AG09319 (cell line): ENCODE results near the gene LY86.

ENCODE experiments used
- DNase-seq: peaks from one replicate; pipeline ENCODE4 v3.0.0-alpha.2; 2010; ENCODE audit warnings: low read depth; ENCODE audit errors: extremely low read depth
- TF ChIP-seq, protein P1 (sequence below): IDR thresholded peaks from 2 replicates; pipeline ENCODE4 v1.5.1; 2011; ENCODE audit warnings: low read depth, mild to moderate bottlenecking, inconsistent platforms, low read length, moderate library complexity

LY86 gene

DNA sequence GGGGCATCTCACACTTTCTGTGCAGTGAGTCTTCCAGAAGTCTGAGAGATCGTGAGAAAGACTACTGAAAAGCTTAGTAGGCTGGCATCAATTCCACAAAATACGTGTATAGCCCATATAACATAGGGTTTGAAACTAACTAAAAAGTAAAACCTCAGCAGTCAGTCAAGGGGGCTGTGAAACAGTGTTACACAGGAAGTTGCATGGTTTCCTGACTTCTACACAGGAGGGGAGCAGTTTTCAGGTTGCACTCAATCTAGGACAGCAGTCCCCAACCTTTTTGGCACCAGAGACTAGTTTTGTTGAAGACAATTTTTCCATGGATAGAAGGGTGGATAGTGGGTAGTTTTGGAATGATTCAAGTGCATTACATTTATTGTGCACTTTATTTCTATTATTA, 4.7 kb upstream of the LY86 start:
- TF ChIP-seq, protein P1, sequence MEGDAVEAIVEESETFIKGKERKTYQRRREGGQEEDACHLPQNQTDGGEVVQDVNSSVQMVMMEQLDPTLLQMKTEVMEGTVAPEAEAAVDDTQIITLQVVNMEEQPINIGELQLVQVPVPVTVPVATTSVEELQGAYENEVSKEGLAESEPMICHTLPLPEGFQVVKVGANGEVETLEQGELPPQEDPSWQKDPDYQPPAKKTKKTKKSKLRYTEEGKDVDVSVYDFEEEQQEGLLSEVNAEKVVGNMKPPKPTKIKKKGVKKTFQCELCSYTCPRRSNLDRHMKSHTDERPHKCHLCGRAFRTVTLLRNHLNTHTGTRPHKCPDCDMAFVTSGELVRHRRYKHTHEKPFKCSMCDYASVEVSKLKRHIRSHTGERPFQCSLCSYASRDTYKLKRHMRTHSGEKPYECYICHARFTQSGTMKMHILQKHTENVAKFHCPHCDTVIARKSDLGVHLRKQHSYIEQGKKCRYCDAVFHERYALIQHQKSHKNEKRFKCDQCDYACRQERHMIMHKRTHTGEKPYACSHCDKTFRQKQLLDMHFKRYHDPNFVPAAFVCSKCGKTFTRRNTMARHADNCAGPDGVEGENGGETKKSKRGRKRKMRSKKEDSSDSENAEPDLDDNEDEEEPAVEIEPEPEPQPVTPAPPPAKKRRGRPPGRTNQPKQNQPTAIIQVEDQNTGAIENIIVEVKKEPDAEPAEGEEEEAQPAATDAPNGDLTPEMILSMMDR = no peak
- DNase-seq = no peak

DNA sequence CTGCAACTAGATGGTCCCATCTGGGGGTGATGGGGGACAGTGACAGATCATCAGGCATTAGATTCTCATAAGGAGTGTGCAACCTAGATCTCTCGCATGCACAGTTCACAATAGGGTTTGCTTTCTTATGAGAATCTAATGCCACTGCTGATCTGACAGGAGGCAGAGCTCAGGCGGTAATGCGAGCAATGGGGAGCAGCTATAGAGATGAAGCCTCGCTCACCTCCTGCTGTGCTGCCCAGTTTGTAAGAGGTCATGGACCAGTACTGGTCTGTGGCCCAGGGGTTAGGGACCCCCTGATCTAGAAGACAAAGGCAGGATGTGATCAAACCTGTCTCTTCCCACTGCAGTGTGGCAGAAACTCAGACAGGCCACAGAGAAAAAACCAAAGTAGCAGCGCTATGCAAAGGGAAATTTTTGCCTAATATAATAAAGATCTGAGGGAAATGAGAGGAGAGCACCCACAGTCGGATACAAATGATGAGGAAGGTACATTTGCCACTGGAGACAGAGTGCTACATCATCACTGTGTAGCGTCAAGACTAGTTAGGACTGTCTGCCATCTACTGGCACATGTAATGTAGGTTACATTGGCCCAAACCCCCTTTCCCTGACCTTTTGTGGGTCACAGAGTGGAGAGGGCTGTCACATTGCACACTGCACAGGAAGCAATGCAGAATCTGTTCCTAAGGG, 4.1 kb upstream of the LY86 start:
- TF ChIP-seq, protein P1 = no peak
- no peak for DNase-seq

DNA sequence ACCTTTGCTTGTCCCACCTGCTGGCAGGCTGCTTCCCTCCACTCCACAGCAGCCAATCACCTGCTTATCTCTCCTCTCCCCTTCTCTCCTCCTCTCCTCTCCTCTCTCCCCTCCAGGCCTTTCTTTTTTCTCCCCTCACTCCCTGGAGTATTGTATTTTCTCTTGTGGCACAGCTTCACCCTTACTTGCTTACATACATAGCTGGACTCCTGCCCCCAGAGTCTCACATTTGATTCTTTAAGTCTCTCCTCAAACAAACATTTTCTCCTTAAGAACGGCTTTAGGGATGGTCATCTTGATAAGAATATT, 3.6 kb upstream of the LY86 start:
- TF ChIP-seq, protein P1 = no peak
- no peak for DNase-seq

DNA sequence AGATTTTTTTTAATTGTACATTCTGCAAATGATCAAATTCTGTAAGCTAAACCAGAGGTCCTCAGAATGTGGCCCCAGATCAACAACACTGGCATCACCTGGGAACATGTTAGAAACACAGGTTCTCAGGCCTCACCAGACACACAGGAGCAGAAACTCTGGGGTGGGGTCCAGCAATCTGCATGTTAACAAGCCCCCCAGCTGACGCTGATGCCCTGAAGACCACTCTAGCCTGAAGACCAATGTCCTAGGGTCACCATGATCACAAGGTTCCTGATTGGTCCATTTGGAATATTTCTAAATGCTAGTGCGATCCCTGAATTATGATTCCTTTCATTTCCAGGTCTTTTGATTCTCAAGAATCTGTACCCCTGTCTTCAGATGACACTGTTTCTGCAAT, 2.4 kb upstream of the LY86 start:
- DNase-seq = no peak
- TF ChIP-seq, protein P1 = no peak

DNA sequence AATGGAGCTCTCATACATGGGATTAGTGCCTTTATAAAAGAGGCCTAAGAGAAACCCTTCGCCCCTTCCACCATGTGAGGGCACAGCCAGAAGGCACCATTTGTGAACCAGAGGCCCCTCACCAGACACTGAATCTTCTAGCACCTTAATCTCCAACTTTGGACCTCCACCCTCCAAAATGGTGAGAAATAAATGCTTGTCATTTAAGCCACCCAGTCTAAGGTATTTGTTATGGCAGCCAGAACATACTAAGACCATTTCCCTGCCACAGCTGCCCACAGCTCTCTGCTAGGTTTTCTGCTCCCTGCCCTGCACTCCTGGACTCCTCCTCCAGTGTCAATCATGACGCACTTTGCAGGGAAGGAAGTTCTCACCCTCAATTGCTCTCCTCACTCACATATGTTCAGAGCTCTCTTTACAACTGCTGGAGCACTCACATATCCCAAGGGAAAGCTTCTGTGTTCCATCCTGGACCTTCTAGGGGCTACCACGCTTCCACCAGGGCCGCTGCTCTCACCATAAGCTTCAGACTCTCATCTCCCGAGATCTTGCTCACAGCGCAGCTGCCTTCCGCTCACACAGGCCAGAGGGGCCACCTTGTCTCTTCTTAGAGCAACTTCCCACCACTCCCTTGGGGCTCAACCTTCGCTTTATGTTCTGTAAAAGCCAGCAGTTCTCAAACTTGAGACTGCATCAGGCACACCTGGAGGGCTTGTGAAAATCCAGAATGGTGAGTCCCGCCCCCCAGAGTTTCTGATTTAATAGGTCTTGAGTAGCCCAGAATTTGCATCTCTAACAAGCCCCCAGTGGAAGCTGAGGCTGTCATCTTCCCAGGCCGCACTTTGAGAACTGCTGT, 1.6 kb upstream of the LY86 start:
- no peak for DNase-seq
- TF ChIP-seq, protein P1 = no peak

DNA sequence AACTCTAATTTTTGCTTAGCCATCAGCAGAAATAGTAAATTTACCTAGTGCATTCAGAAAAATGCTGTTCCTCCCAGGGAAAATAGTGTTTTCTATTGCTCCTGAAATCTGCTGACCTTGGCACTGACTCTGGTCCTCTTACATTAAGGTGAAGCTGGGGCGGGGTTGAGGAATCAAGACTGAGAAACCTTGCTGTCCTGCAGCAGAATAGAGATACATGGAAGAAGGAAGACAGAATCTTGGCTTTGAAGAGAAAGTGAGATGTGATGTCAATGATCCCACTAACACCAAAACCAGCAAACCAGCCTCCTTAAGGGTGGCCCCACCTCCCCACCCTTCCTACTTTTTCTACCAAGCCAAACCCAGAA, 840 bp upstream of the LY86 start:
- TF ChIP-seq, protein P1 = no peak
- no peak for DNase-seq

DNA sequence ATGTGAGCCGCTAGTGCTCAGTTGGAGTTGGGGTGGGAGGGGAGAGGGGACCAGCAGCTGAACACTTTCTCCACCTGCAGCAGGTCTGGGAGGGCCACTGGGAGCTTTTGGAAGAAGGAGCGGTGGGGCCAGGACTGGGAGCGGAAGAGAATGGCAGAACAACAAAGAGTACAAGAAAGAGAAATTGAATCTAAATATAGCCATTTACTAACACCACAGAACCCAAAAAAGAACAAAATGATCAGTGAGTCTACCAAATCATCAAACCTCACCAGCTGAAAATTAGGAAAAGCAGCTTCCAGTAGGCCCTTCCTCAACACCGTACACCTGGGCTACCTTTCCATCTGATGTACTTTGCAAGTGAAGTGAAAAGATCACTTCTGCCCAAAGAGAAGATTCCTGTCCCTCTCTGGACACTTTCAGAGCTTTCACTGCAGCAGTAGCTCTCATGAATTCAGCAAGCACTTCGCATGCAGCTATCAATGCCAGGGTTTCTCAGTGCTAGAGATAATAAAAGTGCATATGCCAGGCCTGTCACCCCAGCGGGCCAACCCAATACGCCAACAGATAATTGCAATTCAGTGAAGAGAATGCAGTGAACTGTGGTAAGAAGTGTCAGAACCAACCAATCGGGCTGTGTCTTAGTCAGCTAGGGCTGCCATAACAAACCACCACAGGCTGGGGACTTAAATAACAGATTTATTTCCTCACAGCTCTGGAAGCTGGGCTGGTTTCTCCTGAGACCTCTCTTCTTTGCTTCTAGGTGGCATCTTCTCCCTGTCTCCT, 597 bp downstream of the LY86 start:
- no peak for DNase-seq
- TF ChIP-seq, protein P1 = no peak
